HEK293 (cell line): ENCODE results near the gene ACSL5.

ENCODE experiments used
- BCL11A ChIP-seq: fragments of 450-650 bp; formaldehyde crosslinking; IDR thresholded peaks from 2 replicates; pipeline ENCODE4 v1.5.1; 2016; ENCODE audit warnings: low read depth, missing biosample characterization, missing genetic modification characterization
- CTCF ChIP-seq: fragments of 450-650 bp; formaldehyde crosslinking; IDR thresholded peaks from 2 replicates; pipeline ENCODE4 v1.5.1; 2016; ENCODE audit warnings: missing biosample characterization, missing genetic modification characterization
- KLF9 ChIP-seq: fragments of 450-650 bp; formaldehyde crosslinking; IDR thresholded peaks from 2 replicates; pipeline ENCODE4 v1.5.1; 2016; ENCODE audit warnings: missing biosample characterization, missing genetic modification characterization, low read depth
- MEIS1 ChIP-seq: sonication (generic); formaldehyde crosslinking; IDR thresholded peaks from 2 replicates; pipeline ENCODE4 v1.8.1; 2022; ENCODE audit warnings: missing genetic modification reagents, mild to moderate bottlenecking, borderline replicate concordance
- OVOL3 ChIP-seq: fragments of 450-650 bp; formaldehyde crosslinking; IDR thresholded peaks from 2 replicates; pipeline ENCODE4 v1.5.1; 2016; ENCODE audit warnings: missing biosample characterization, missing genetic modification characterization
- RBAK ChIP-seq: fragments of 450-650 bp; formaldehyde crosslinking; IDR thresholded peaks from 2 replicates; pipeline ENCODE4 v1.5.1; 2016; ENCODE audit warnings: missing biosample characterization, missing genetic modification characterization
- ZNF121 ChIP-seq: fragments of 450-650 bp; formaldehyde crosslinking; IDR thresholded peaks from 2 replicates; pipeline ENCODE4 v1.5.1; 2016; ENCODE audit warnings: missing biosample characterization, missing genetic modification characterization
- ZNF133 ChIP-seq: fragments of 450-650 bp; formaldehyde crosslinking; IDR thresholded peaks from 2 replicates; pipeline ENCODE4 v1.5.1; 2016; ENCODE audit warnings: missing biosample characterization, missing genetic modification characterization
- ZNF175 ChIP-seq: fragments of 450-650 bp; formaldehyde crosslinking; IDR thresholded peaks from 2 replicates; pipeline ENCODE4 v1.5.1; 2016; ENCODE audit warnings: missing biosample characterization, missing genetic modification characterization
- ZNF560 ChIP-seq: fragments of 450-650 bp; formaldehyde crosslinking; IDR thresholded peaks from 2 replicates; pipeline ENCODE4 v1.5.1; 2017; ENCODE audit warnings: missing biosample characterization, missing genetic modification characterization, borderline replicate concordance
- ZNF747 ChIP-seq: fragments of 450-650 bp; formaldehyde crosslinking; IDR thresholded peaks from 2 replicates; pipeline ENCODE4 v1.5.1; 2016; ENCODE audit warnings: missing biosample characterization, missing genetic modification characterization
- TF ChIP-seq, protein P1 (sequence below): fragments of 450-650 bp; formaldehyde crosslinking; IDR thresholded peaks from 2 replicates; pipeline ENCODE4 v1.5.1; 2016; ENCODE audit warnings: missing biosample characterization, missing genetic modification characterization
- TF ChIP-seq, protein P2 (sequence below): fragments of 450-650 bp; formaldehyde crosslinking; IDR thresholded peaks from 2 replicates; pipeline ENCODE4 v1.5.1; 2016; ENCODE audit warnings: missing biosample characterization, missing genetic modification characterization

DNA sequence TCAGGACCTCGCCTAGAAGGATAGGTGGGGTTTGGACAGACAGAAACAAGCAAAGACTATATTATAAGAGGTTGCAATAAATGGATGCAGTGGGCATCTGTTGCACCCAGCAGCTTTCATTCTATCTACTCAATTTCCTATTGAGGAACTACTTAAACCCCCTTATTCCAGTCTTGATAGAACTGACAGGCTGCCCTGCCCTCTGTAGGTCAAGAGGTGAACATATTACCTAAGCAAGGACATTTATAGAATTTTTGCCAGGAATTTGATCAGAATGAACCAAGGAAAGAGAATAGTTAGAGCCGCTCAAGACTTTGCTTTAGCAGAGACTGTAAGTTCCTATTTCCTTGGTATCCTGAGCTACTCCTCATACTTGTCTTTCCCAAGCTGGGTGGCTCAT lies 82.6 kb downstream of the ACSL5 start:
- no peak for TF ChIP-seq MEIS1 (CRISPR knock-in tag)
- TF ChIP-seq RBAK, result no peak
- no peak for TF ChIP-seq ZNF133 (tag by site-specific recombination)
- no peak for TF ChIP-seq KLF9
- TF ChIP-seq, protein P1, sequence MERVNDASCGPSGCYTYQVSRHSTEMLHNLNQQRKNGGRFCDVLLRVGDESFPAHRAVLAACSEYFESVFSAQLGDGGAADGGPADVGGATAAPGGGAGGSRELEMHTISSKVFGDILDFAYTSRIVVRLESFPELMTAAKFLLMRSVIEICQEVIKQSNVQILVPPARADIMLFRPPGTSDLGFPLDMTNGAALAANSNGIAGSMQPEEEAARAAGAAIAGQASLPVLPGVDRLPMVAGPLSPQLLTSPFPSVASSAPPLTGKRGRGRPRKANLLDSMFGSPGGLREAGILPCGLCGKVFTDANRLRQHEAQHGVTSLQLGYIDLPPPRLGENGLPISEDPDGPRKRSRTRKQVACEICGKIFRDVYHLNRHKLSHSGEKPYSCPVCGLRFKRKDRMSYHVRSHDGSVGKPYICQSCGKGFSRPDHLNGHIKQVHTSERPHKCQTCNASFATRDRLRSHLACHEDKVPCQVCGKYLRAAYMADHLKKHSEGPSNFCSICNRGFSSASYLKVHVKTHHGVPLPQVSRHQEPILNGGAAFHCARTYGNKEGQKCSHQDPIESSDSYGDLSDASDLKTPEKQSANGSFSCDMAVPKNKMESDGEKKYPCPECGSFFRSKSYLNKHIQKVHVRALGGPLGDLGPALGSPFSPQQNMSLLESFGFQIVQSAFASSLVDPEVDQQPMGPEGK (tag by site-specific recombination), result no peak
- no peak for TF ChIP-seq CTCF (tag by site-specific recombination)
- TF ChIP-seq ZNF175, result no peak
- TF ChIP-seq OVOL3 (tag by site-specific recombination), result no peak
- TF ChIP-seq, protein P2, sequence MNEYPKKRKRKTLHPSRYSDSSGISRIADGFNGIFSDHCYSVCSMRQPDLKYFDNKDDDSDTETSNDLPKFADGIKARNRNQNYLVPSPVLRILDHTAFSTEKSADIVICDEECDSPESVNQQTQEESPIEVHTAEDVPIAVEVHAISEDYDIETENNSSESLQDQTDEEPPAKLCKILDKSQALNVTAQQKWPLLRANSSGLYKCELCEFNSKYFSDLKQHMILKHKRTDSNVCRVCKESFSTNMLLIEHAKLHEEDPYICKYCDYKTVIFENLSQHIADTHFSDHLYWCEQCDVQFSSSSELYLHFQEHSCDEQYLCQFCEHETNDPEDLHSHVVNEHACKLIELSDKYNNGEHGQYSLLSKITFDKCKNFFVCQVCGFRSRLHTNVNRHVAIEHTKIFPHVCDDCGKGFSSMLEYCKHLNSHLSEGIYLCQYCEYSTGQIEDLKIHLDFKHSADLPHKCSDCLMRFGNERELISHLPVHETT (tag by site-specific recombination), result no peak
- TF ChIP-seq ZNF747 (tag by site-specific recombination), result no peak
- TF ChIP-seq ZNF560 (tag by site-specific recombination), result no peak
- no peak for TF ChIP-seq ZNF121 (tag by site-specific recombination)
- no peak for TF ChIP-seq BCL11A
